GM10266 (cell line): ENCODE measurements around the gene NUMBL.

ENCODE experiments used
- DNase-seq: peaks from one replicate; pipeline ENCODE4 v3.0.0; 2012; ENCODE audit errors: extremely low spot score
- TF ChIP-seq, protein P1 (sequence below): IDR thresholded peaks from 2 replicates; pipeline ENCODE4 v1.5.1; 2012; ENCODE audit warnings: mild to moderate bottlenecking, low read depth; ENCODE audit not compliant: control insufficient read depth, insufficient read depth; ENCODE audit errors: missing control alignments

NUMBL gene

GRCh38 chr19:40623403-40624251, 66.8 kb downstream of the NUMBL start:
- TF ChIP-seq, protein P1, sequence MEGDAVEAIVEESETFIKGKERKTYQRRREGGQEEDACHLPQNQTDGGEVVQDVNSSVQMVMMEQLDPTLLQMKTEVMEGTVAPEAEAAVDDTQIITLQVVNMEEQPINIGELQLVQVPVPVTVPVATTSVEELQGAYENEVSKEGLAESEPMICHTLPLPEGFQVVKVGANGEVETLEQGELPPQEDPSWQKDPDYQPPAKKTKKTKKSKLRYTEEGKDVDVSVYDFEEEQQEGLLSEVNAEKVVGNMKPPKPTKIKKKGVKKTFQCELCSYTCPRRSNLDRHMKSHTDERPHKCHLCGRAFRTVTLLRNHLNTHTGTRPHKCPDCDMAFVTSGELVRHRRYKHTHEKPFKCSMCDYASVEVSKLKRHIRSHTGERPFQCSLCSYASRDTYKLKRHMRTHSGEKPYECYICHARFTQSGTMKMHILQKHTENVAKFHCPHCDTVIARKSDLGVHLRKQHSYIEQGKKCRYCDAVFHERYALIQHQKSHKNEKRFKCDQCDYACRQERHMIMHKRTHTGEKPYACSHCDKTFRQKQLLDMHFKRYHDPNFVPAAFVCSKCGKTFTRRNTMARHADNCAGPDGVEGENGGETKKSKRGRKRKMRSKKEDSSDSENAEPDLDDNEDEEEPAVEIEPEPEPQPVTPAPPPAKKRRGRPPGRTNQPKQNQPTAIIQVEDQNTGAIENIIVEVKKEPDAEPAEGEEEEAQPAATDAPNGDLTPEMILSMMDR = no peak
- DNase-seq = peak; percentile 13

DNA sequence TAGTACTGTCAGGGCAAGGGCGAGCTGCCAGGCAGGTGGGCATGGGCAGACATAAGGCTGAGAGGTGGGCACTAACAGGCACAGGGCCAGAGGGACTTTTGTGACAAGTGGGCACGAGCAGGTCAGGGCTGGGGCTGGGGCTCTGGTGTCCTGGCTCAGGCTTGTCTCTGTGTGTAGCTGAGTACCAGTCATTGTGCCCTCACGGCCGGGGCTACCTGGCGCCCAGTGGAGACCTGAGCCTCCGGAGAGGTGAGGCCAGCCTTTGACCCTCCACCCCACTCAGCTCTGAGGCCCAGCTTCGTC, 67.7 kb downstream of the NUMBL start:
- TF ChIP-seq, protein P1 = no peak

GRCh38 chr19:40621966-40622772, 68.3 kb downstream of the NUMBL start:
- TF ChIP-seq, protein P1 = no peak

More for the DNA sequence above, 67.7 kb downstream of the NUMBL start:
- DNase-seq = peak; percentile 15

DNA sequence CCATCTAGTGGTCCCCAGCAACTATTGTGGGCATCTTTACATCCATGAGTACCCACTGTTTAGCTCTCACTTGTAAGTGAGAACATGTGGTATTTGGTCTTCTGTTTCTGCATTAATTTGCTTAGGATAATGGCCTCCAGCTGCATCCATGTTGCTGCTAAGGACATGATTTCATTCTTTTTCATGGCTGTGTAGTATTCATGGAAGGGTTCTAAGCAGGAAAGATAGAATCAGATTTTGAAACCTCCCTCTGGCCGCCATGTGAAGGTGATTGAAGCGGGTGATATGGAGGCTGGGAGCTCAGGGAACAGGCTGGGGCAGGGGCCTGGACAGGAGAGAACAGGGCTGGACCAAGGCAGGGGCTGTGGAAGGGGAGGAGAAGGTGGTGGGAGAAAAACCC, 69.2 kb downstream of the NUMBL start:
- no peak for DNase-seq
- TF ChIP-seq, protein P1 = no peak

More at GRCh38 chr19:40621966-40622772, 68.3 kb downstream of the NUMBL start:
- no peak for DNase-seq

DNA sequence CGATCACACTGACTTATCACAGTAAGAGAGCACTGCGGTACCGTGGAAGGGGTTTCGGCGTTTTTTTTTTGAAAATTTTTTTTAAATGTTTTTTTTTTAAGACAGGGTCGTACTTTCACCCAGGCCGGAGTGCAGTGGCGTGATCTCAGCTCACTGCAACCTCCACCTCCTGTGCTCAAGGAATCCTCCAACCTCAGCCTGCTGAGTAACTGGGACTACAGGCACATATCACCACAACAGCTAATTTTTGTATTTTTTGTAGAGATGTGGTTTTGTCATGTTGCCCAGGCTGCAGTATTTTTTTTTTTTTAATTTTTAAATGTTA, 70.3 kb downstream of the NUMBL start:
- TF ChIP-seq, protein P1 = no peak
- no peak for DNase-seq

GRCh38 chr19:40619333-40620160, 70.9 kb downstream of the NUMBL start:
- DNase-seq = no peak
- TF ChIP-seq, protein P1 = no peak
